Measurements from ENCODE around the gene RAPGEF3. TPM values are rescaled to one million over a fixed set of nuclear protein-coding genes. Genes with fewer than 3 reads are reported as not detected.
A peak's percentile ranks its signal among the peaks of the same experiment; 100 is the strongest.

Gene RAPGEF3
- total and polyA plus RNA-seq, 4 donors, result 8.3 to 40.4 (median 18.9) TPM

GRCh38 chr12:47803191-47803875 lies 44.7 kb upstream of the RAPGEF3 start:
- WGBS, 2 donors, result 36 to 47% methylated on average over 12 of the region's 12 CpGs
- ATAC-seq (ENCODE audit: insufficient read depth, low FRiP score) (no peak), DNase-seq (no peak)
- Histone ChIP-seq H3K27ac (ENCODE audit: low read depth in 1 of 2, low read length in 1 of 2) (peak overlapping the region in 1 of 2 donors; percentile 87), H3K9me3 (ENCODE audit: control insufficient read depth in 4 of 4, insufficient read depth in 3 of 4, low read length in 3 of 4) (no peaks in the 10 kb centered on the region), H3K4me3 (no peak overlapping the region), H3K36me3 (ENCODE audit: control insufficient read depth in 4 of 4, insufficient read depth in 4 of 4, low read length in 4 of 4) (peaks cover 0 to 16% (median 4%) of the 10 kb centered on the region in 4 donors), H3K27me3 (ENCODE audit: control insufficient read depth in 3 of 3, insufficient read depth in 3 of 3, low read length in 2 of 3) (no peaks in the 10 kb centered on the region), H3K9ac (ENCODE audit: insufficient read depth in 1 of 2, low read length in 2 of 2) (no peak overlapping the region), H3K4me1 (ENCODE audit: control insufficient read depth in 5 of 5, insufficient read depth in 5 of 5, low read length in 5 of 5) (peaks cover 6 to 69% (median 38%) of the 10 kb centered on the region in 5 donors)
- no peak for TF ChIP-seq CTCF (IDR thresholded peaks at IDR 0.05; ENCODE audit: control extremely low read depth, extremely low read depth)

GRCh38 chr12:47802312-47802711 lies 43.6 kb upstream of the RAPGEF3 start:
- ATAC-seq (ENCODE audit: insufficient read depth, low FRiP score) (no peak), DNase-seq (no peak)
- Histone ChIP-seq H3K9ac (ENCODE audit: insufficient read depth in 1 of 2, low read length in 2 of 2) (no peak overlapping the region), H3K9me3 (ENCODE audit: control insufficient read depth in 4 of 4, insufficient read depth in 3 of 4, low read length in 3 of 4) (no peaks in the 10 kb centered on the region), H3K27me3 (ENCODE audit: control insufficient read depth in 3 of 3, insufficient read depth in 3 of 3, low read length in 2 of 3) (no peaks in the 10 kb centered on the region), H3K27ac (ENCODE audit: low read depth in 1 of 2, low read length in 1 of 2) (peak overlapping the region in 1 of 2 donors; percentile 87), H3K4me1 (ENCODE audit: control insufficient read depth in 5 of 5, insufficient read depth in 5 of 5, low read length in 5 of 5) (peaks cover 6 to 58% (median 28%) of the 10 kb centered on the region in 5 donors), H3K4me3 (no peak overlapping the region), H3K36me3 (ENCODE audit: control insufficient read depth in 4 of 4, insufficient read depth in 4 of 4, low read length in 4 of 4) (peaks cover 4 to 26% (median 7%) of the 10 kb centered on the region in 4 donors)
- WGBS, 2 donors, result 19 to 37% methylated on average over 5 of the region's 5 CpGs
- no peak for TF ChIP-seq CTCF (IDR thresholded peaks at IDR 0.05; ENCODE audit: control extremely low read depth, extremely low read depth)

GRCh38 chr12:47801904-47802246 lies 43.2 kb upstream of the RAPGEF3 start:
- peaks cover 7 to 30% (median 9%) of the 10 kb centered on the region in 4 donors for H3K36me3 ChIP-seq (ENCODE audit: control insufficient read depth in 4 of 4, insufficient read depth in 4 of 4, low read length in 4 of 4)
- no peak for TF ChIP-seq CTCF (IDR thresholded peaks at IDR 0.05; ENCODE audit: control extremely low read depth, extremely low read depth)
- 35 to 47% methylated on average over 9 of the region's 9 CpGs for WGBS, 2 donors
- no peaks in the 10 kb centered on the region for H3K9me3 ChIP-seq (ENCODE audit: control insufficient read depth in 4 of 4, insufficient read depth in 3 of 4, low read length in 3 of 4)
- H3K27ac ChIP-seq (ENCODE audit: low read depth in 1 of 2, low read length in 1 of 2), result peak overlapping the region in 1 of 2 donors; percentile 87
- H3K4me1 ChIP-seq (ENCODE audit: control insufficient read depth in 5 of 5, insufficient read depth in 5 of 5, low read length in 5 of 5), result peaks cover 6 to 57% (median 28%) of the 10 kb centered on the region in 5 donors
- DNase-seq, result no peak
- H3K27me3 ChIP-seq (ENCODE audit: control insufficient read depth in 3 of 3, insufficient read depth in 3 of 3, low read length in 2 of 3), result no peaks in the 10 kb centered on the region
- H3K4me3 ChIP-seq, result no peak overlapping the region
- no peak for ATAC-seq (ENCODE audit: insufficient read depth, low FRiP score)
- H3K9ac ChIP-seq (ENCODE audit: insufficient read depth in 1 of 2, low read length in 2 of 2), result no peak overlapping the region

All from lung (tissue), 12 donors.